ENCODE results near the gene TIPARP. TPM values are rescaled to one million over a fixed set of nuclear protein-coding genes. Genes with fewer than 3 reads are reported as not detected.

The TIPARP gene
- total and polyA plus RNA-seq, 2 experiments from 2014 or later: 4.5 to 6.9 TPM

- Histone ChIP-seq H4K20me1 (replicated peaks; ENCODE audit: insufficient read depth) (no peaks in the 10 kb centered on the region), H3K27ac (ENCODE audit: low read depth) (no peak overlapping the region), H3K9me2 (ENCODE audit: insufficient read depth) (no peaks in the 10 kb centered on the region; the same call in 1 of the 2 replicates), H3K4me2 (no peak overlapping the region), H2AFZ (no peak overlapping the region), H3K79me2 (replicated peaks; ENCODE audit: insufficient read depth) (no peaks in the 10 kb centered on the region), H3K4me1 (ENCODE audit: insufficient read depth) (no peaks in the 10 kb centered on the region), H3K27me3 (ENCODE audit: insufficient read depth) (no peaks in the 10 kb centered on the region), H3F3A (replicated peaks; ENCODE audit: low read depth) (no peaks in the 10 kb centered on the region), H3K4me3 (no peak overlapping the region), H3K36me3 (ENCODE audit: insufficient read depth) (no peaks in the 10 kb centered on the region)
- Mint-ChIP-seq H3K4me3 (no peak overlapping the region), H3K9me3 (peaks cover 2% of the 10 kb centered on the region; the same call in 1 of the 3 replicates), H3K36me3 (ENCODE audit: low read depth) (peaks cover under 1% of the 10 kb centered on the region; the same call in 1 of the 3 replicates), H3K27ac (no peak overlapping the region), H3K4me1 (peaks cover 5% of the 10 kb centered on the region; the same call in 1 of the 3 replicates), H3K27me3 (ENCODE audit: insufficient read depth, low read depth, poor library complexity) (no peaks in the 10 kb centered on the region)
- ATAC-seq (no peak), DNase-seq (ENCODE audit: low spot score) (no peak)
- TF ChIP-seq ETS1 (IDR thresholded peaks at IDR 0.05): no peak
- no peak for TF ChIP-seq CREB1 (CRISPR knock-in tag; IDR thresholded peaks at IDR 0.05; ENCODE audit: low read depth)
- TF ChIP-seq REST (IDR thresholded peaks at IDR 0.05; ENCODE audit: unreplicated experiment): no peak
- TF ChIP-seq CTCF (conservative IDR thresholded peaks at IDR 0.05; ENCODE audit: low read depth in 2 of 2): no peak
- TF ChIP-seq EZH2 (IDR thresholded peaks at IDR 0.05; ENCODE audit: low read depth, unreplicated experiment): no peak
- no peak for TF ChIP-seq JUNB (IDR thresholded peaks at IDR 0.05; ENCODE audit: unreplicated experiment)
- TF ChIP-seq ZNF331 (CRISPR knock-in tag; IDR thresholded peaks at IDR 0.05; ENCODE audit: low read depth): no peak
- no peak for TF ChIP-seq ZNF462 (CRISPR knock-in tag; IDR thresholded peaks at IDR 0.05)
- no peak for TF ChIP-seq ZNF114 (CRISPR knock-in tag; IDR thresholded peaks at IDR 0.05)
- no peak for TF ChIP-seq POLR2AphosphoS5 (IDR thresholded peaks at IDR 0.05; ENCODE audit: low read depth)
- TF ChIP-seq STAT1 (IDR thresholded peaks at IDR 0.05; ENCODE audit: unreplicated experiment): no peak
- no peak for TF ChIP-seq EZH2phosphoT487 (IDR thresholded peaks at IDR 0.05; ENCODE audit: unreplicated experiment)
- TF ChIP-seq NANOG (IDR thresholded peaks at IDR 0.05; ENCODE audit: borderline replicate concordance): no peak
Measured at GRCh38 chr3:156741935-156742334, 67.5 kb downstream of the TIPARP start.

Measured in GM23338 (cell line).